Suppressor macrophage treated with lipopolysaccharide for 4 hours (primary cell): ENCODE results near the gene TBC1D5.
"Not testable (repeated sequence)": the region's sequence is repeated elsewhere in the genome, so short reads cannot be mapped to it uniquely, and the experiment has no call there.

ENCODE experiments used
- DNase-seq: peaks from one replicate; pipeline ENCODE4 v3.0.0-alpha.2; 2020

The TBC1D5 gene, protein sequence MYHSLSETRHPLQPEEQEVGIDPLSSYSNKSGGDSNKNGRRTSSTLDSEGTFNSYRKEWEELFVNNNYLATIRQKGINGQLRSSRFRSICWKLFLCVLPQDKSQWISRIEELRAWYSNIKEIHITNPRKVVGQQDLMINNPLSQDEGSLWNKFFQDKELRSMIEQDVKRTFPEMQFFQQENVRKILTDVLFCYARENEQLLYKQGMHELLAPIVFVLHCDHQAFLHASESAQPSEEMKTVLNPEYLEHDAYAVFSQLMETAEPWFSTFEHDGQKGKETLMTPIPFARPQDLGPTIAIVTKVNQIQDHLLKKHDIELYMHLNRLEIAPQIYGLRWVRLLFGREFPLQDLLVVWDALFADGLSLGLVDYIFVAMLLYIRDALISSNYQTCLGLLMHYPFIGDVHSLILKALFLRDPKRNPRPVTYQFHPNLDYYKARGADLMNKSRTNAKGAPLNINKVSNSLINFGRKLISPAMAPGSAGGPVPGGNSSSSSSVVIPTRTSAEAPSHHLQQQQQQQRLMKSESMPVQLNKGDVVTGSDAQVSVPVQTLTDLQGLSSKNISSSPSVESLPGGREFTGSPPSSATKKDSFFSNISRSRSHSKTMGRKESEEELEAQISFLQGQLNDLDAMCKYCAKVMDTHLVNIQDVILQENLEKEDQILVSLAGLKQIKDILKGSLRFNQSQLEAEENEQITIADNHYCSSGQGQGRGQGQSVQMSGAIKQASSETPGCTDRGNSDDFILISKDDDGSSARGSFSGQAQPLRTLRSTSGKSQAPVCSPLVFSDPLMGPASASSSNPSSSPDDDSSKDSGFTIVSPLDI

DNA sequence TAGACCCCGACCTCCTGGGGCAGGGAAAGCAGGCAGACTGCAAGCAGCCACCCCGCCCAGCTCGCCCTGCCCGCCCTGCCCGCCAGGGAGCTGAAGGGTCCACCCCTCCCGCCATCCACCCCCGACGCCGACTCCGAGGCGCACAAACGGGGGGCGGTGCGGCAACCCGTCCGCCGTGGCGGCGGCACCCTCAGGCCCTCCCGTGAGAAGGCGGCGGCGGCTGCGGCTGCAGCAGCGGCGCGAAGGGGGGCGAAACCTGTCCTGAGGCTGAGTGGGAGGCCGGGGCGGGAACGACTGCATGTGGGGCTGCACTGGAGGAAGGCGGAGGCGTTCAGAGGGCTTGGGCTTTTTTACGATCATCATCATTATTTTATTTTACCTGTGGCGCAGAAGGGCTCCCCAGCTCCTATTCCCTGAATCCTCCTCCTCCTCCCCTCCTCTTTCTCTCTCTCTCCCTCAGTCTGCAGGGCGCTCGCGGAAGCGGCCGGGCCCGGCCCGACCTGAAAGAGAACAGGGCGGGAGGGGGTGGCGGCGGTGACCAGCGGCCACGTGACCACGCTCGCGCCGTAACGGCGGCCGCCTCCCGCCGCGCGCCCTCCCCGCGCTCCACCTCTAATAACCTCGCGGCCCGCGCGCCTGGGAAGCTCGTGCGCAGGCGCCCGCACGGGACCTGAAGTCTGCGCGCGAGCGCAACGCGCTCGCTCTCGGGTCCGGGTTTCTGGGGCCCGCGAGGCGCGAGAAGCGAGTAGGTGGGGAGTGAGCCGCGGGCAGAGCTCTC, at the start of gene TBC1D5:
TBC1D5 (minus strand) TSS at position 530 of the 778 bp plus-strand sequence. CDS start 234,061 bp downstream, outside the sequence.
- DNase-seq, result peak; percentile 99

DNA sequence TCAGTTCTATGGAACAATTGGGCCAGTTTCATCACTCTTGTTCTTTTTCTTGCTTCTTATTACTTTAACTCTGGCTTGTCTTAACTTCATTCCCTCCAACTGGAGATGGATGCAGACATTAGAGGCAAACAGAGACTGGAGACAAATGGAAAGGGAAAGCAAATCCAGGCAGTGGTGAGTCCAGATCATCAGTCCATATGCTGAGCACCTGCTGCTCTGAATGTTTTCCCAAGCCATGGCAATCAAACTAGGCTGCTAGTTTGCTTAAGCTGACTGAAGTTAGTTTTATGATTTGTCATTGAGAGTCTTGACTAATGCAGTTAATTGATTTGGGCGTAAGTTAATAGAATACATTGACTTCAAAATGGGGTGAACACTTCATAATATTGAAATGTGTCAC, 41.0 kb upstream of the TBC1D5 start:
- DNase-seq, result no peak

DNA sequence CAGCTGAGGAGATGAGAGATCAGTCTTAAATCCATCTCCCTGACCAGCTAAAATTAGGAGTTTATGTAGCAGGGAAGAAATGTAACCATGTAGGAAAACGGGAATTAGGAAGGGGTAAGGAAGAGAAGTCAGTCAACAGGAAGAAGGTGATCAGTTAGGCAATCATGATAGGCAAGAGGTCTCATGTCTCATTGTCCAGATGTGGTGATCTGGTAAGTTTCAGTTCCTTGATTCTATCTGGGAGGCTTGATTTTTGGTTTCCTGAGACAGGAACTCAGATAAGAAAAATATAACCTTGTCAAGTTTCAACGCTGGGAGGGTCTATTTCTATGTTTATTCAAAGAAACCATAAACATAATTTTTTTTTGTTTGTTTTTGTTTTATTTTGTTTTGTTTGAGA, 40.3 kb upstream of the TBC1D5 start:
- DNase-seq, result peak; percentile 17

DNA sequence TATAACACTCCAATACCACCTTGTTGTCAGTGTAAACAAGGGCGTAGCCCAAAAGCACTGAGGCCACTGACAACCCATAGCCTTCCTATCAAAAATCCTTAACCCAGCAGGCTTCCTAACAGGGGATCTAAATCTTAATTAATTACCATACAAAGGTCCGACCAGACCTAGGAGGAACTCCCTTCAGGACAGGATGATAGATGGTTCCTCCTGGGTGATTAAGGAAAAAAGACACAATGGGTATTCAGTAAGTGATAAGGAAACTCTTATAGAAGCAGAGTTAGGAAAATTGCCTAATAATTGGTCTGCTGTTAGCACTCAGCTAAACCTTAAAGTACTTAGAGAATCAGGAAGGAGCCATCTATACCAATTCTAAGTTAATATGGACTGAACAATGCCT, 37.9 kb upstream of the TBC1D5 start:
- not testable (repeated sequence) for DNase-seq

DNA sequence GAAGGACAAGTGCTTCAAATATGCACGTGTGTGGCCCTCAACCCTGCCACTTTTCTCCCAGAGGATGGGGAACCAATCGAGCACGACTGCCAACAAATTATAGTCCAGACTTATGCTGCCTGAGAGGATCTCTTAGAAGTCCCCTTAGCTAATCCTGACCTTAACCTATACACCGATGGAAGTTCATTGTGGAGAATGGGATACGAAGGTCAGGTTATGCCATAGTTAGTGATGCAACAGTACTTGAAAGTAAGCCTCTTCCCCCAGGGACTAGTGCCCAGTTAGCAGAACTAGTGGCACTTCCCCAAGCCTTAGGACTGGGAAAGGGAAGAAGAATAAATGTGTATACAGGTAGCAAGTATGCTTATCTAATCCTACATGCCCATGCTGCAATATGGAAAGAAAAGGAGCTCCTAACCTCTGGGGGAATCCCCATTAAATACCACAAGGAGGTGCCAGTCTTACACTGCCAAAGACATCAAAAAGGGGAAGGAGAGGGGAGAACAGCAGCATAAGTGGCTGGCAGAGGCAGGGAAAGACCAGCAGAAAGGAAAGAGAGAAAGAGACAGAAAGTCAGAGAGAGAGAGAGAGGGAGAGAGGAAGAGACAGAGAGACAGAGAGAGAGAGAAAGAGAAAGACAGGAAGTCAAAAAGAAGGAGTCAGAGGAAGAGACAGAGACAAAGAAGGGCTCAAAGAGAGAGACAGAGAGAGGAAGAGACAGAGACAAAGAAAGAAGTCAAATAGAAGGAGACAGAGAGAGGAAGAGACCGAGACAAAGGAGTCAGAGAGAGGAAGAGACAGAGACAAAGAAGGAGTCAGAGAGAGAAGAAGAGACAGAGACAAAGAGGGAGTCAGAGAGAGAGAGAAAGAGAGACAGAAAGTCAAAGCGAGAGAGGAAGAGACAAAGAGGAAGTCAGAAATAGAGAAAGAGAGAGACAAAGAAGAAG, 37.1 kb upstream of the TBC1D5 start:
- DNase-seq, result peak; percentile 43

DNA sequence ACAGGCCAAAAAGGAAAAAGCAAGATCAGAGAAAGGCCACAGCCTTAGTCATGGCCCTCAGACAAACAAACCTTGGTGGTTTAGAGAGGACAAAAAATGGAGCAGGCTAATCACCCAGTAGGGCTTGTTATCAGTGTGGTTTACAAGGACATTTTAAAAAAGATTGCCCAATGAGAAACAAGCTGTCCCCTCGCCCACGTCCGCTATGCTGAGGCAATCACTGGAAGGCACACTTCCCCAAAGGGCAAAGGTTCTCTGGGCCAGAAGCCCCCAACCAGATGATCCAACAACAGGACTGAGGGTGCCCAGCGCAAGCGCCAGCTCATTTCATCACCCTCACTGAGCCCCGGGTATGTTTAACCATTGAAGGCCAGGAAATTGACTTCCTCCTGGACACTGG, 34.9 kb upstream of the TBC1D5 start:
- peak; percentile 33 for DNase-seq

DNA sequence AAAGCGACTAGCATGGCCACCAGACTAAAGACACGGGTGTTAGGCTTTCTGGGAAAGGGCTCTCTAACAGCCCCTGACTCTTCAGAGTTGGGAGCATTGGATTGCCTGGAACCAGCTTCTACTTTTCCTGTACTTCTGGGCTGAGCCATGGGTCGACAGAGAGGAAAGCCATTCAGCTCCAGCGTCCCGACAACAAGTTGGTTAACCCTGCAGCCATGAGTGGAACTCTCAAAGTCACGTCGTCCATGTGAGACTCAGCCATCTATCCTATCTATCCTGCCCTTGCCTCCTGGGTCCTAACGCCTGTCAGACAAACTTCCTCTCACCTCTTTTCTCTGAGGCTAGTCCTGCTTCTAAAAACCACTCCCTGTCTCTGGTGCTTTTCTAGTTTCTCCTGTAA, 32.6 kb upstream of the TBC1D5 start:
- no peak for DNase-seq

DNA sequence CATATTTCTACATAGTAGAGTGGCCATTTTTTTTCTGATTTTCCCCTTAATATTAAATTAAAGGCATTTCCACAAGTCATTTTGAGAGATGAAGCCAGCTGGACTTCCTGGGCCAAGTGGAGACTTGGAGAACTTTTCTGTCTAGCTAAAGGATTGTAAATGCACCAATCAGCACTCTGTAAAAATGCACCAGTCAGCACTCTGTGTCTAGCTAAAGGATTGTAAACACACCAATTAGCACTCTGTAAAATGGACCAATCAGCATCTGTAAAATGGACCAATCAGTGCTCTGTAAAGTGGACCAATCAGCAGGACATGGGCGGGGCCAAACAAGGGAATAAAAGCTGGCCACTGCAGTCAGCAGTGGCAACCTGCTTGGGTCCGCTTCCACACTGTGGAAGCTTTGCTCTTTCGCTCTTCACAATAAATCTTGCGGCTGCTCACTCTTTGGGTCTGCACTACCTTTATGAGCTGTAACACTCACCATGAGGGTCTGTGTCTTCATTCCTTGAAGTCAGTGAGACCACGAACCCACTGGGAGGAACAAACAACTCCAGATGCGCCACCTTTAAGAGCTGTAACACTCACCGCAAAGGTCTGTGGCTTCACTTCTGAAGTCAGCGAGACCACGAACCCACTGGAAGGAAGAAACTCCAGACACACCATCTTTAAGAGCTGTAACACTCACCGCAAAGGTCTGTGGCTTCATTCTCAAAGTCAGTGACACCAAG, 31.9 kb upstream of the TBC1D5 start:
- DNase-seq, result not testable (repeated sequence)

DNA sequence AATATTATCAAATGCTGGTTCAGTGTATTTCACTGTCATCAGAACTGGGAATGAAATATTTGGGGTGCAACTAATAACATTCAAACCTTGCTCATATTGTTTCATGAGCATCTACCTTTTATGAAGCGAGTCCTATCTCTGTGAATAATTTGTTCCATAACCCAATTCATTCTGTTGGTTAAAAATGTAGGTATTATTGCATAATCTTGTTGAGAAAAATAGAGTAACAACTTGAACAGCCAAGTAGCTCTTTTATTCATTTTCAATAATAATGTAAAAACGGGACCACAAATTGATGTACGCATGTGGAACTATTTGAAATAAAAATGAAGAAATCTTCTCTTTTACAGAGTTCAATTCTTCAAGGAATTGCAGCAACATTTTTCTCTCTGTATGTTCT, 30.1 kb upstream of the TBC1D5 start:
- no peak for DNase-seq

DNA sequence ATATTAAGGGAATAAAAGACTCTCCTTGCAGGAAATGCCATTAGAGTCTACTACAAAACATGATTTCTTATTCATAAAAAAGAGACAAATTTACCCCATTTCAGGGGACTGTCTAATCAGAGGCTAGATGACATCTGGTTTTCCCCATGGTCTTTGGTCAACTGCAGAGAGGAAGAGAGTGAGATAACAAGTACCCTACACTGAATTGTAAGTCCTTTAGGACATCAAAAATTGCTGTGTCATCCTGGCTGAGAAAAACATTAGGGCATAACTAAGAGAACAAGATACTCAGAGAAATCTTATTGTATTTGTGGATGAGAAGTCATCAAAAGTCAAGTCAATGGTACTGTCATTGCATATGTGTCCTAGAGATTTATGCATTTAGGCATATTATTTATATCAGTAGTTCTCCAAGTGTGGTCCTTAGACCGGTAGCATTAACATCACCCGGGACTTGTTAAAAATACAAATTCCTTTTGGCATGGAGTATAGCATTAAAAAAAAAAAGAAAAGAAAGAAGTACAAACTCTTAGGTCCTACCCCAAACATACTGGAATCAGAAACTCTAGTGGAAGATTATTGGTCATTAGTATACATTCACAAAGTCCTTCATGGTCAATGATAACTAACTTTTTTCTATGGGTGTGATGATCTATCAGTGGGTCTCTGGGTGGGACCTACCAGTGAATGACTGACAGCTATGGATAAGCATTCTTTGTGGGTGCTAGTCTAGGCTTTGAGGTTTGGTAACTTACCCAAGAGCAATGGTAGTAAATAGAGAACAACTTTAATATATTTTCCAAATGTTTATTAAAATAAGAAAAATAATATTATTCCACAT, 29.0 kb upstream of the TBC1D5 start:
- no peak for DNase-seq

DNA sequence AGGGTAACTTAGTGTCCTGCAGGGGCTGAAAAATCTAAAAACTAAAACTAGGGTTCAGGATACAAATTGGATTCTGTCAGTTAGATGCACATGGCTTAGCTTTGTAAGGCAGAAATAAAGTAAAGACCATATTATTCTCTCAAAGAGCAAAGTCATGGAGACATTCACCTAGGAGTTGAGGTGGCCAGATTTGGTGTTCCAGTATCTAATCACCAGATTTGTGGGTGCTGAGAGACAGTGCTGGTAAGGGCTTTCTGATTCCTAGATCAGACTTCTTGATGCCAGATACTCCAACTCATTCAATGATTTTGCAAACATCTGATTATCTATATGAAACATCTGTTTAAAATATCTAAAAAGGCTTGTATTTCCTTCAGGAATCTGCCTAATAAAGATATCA, 28.3 kb upstream of the TBC1D5 start:
- DNase-seq, result no peak

DNA sequence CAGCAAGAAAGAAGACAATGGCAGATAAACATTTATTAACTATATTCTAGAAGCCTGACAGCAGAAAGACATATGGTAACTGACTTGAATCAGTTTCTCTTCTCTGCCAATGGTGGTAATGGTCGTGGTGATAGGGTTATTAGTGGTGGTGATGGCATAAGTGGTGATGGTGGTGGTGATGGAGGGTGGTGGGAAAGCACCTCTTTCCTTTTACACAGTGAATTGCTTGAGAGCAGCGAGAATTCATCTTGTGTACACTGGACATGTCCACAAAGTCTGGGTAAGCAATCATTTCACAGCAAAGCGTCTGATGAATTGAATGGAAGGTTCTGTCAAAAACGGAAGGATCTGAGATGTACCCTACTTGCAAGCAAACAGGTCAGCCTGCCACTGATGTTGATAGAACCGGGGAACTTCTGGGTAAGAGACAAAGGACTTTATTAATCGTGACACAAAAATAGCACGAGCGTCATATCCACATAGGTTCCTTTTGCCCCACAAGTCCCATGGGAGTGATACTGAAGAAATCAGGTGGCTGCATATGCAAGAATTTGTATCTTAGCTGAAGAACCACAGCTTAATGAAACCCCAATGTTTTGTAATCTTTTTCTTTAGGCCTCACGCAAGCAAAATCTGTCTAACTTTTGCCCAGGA, 23.5 kb upstream of the TBC1D5 start:
- DNase-seq, result no peak

DNA sequence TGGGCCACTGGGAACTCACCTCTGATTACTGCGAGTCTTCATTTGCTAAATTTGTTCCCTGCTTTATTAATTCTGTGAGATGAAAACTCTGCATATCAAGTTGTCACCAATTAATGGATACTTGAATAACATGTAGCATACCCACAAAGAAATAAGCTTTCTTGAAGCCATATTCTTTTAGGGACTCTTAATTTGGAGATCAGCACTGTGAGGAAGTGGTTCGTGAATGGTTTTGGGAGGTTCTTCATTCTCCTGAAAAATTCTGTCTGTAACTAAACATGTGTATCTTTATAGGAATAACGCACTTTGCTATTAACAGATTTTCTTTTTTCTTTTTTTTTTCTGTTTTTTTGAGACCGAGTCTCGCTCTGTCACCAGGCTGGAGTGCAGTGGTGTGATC, 19.1 kb upstream of the TBC1D5 start:
- DNase-seq, result no peak

DNA sequence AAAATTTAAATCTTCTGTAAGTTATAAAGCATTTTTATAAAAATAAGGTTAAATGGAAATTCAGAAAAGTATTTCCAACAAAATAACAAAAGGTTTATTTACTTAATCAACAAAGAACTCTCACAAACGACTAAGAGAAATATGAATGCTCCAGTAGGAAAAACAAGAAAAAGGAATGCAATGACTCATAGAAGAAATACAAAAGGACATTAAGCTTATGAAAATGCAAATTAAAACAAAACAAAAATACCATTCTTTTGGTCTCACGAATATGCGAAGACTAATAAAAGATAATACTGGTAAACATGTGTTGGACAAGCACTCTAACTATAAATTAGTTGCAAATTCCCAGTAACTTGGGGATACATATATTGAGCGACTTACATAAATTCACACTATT, 17.5 kb upstream of the TBC1D5 start:
- DNase-seq, result no peak

DNA sequence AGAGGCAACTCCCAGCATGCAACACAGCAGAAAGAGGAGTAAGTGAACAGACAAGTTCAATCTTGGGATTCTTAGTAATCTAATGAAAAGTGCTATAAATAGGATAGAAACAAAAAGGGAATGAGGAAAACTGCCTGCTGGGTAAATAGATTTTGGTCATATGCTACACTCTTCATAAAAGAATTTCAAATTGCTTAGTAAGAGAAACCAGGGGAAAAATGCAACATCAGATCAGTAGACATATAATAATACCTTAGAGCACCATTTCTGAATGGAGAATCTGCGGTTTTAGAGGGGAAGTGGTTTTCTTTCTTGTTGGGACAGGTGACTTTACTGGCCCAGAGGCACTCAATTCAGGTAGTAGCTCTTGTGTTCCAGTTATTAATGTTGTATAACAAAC, 13.4 kb upstream of the TBC1D5 start:
- no peak for DNase-seq

DNA sequence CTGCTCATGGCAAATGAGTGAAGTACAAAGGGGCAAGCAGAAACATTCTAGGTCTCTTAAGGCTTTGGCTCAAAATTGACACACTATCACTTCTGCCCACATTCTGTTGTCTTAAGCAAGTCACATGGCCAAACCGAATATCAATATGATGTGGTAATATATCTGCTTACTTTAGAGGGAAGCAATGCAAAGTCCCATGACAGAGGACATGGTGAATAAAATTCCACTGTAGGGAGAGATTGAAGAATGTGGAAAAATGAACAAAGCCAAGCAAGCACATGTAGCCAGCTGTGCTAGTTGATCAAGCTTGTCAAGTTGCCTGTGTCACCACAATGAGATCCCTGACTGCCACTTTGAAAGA, 11.2 kb upstream of the TBC1D5 start:
- DNase-seq, result no peak

DNA sequence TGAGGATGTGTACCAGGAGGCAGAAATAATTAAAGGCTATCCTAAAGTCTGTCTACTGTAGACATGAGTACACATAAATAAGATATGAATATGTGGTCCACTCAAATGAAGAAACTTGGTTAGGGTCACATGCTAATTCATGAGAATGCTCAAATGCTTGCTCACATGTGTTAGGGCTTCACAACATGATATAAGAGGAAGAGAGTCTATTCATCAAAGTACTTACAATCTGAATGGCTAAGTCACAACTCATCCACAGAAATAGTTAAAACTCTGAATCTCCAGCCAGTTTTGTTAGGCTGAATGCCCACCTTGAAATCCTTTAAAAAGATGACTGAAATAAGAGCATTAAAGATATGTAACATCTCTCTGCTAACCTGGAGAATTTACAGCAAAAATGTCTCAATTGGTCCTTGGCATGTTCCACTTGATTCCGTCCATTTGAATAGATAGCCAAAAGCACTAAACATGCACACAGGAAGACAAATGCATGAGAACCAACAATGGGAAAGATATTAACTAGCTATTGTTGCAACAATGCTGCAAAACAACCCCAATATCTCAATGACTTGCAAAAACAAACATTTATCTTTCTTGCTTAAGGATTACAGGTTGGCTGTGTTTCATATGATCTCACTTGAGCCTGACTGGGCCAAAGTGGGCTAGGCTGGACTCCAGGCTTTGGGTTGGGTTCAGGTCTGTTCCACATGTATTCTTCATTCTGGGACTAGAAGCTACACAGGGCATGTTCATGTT, 10.6 kb upstream of the TBC1D5 start:
- peak; percentile 9 for DNase-seq

DNA sequence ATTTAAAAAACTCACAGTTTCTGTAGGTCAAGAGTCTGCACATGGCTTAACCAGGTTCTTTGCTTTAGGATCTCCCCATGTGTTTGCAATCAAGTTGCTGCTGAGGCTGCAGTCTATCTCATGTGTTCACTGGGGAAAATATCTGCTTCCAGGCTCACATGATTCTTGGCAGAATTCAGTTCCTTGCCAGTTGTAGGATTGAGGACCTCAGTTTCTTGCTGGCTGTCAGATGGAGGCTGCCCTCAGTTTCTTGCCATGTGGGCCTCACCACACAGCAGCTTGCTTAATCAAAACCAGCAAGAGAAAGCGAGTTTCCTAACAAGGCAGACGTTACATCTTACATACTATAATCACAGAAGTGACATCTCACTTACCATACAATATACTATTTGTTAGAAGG, 10.0 kb upstream of the TBC1D5 start:
- peak; percentile 9 for DNase-seq

DNA sequence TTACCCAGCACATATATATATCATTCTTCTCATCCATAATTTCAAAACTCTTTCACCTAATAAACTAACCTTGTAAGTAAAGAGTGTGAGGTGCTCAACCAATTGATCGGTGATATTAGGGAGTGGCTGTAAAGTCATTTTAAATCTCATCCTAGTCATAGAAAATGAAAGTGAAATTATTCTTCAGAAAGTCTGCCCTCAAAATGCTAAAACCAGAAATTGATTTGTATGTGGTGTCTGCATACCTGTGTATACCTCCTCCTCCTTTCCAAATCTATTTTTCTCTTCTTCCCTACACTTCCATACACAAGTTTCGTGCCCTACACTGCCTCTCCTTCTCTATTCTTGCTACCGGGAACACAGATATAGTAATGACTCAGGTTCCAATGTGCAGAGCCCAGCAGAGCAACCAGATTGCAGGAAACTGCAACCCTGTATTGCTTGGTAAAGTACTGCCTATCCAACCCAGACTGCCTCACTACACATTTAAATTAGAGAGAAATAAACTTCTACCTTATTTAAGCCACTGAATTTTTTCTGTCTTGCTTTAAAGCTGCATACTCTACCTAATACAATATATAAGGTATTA, 7.4 kb upstream of the TBC1D5 start:
- no peak for DNase-seq
